ENCODE data around the gene BRICD5.

BRICD5 gene

GRCh38 chr16:2179107-2179501 lies 31.6 kb downstream of the BRICD5 start:
- DNase-seq = no peak

- peak; percentile 57 for DNase-seq
These were observed 32.1 kb downstream of the BRICD5 start for GRCh38 chr16:2178321-2179106.

GRCh38 chr16:2177561-2177960 lies 33.1 kb downstream of the BRICD5 start:
- DNase-seq = no peak

DNA sequence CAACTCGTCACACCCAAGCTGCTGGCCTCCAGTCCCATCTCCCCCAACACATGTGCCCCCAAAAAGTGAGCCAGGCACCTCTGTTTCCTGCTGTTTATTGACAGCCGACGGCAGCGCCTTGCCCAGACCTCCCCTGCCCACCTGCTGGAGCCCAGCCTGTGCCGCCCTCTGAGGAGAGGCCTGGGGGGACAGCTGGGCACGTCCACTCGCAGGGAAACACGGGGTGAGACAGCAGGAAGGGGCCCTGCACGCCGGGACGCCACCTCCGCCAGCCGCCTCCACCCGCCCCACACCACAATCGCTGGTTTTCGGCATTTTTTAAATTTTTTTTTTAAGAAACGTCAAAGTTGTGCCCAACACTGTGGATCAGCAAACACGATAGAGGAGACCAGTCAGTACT lies 33.6 kb downstream of the BRICD5 start:
- no peak for DNase-seq

GRCh38 chr16:2176047-2176446 lies 34.6 kb downstream of the BRICD5 start:
- DNase-seq = no peak

DNA sequence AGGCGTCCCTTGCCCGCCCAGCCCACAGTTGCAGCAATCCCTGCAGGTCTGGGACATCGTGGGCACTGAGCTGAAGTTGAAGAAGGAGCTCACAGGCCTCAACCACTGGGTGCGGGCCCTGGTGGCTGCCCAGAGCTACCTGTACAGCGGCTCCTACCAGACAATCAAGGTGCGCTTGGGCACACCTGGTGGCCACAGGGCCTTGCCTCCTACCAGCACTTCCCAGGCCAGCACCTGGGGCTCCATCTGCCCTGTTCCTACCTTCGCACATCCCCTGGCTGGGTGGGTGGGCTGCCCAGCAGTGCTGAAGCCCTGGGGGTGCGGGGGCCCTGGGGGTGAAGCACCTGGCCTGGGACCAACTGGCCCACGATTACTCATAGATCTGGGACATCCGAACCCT lies 35.2 kb downstream of the BRICD5 start:
- DNase-seq = no peak

DNA sequence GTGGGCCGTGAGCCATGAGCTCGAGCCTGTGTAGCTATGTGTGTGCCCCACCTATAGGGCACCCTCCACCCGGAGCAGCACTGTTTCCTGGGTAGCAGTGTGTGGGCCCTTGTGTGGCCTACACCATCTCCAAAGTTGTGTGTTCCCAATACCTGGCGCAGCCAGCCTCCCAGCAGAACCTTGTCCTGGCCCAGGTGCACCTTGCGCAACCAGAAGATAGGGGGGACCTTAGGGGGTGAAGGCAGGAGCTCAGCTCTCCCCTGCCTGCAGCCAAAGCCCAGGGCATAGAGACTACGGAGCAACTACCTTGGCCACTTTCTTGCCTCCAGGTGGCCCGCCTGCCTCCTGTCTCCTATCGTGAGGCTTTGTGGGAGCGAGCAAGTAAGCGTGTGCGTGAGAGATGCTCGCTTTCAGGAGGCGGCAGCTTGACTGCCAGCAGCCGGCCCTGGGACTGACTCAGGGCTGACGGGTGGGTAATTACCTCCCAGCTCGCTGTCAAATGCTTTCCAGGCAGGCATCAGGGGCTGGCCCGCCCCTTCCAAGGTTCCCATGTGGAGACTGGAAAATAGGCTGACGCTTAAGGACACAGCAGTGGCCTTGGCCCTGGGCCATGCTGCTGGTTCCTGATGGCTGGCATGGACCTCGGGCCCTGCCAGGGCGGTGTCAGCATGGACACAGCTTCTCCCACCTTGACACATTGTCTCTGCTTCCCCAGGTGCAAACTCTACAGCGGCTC lies 36.1 kb downstream of the BRICD5 start:
- DNase-seq = no peak

- no peak for DNase-seq
These were observed 36.7 kb downstream of the BRICD5 start for GRCh38 chr16:2173916-2174315.

- no peak for DNase-seq
These were observed 37.3 kb downstream of the BRICD5 start for GRCh38 chr16:2173366-2173765.

- no peak for DNase-seq
These were observed 37.9 kb downstream of the BRICD5 start for GRCh38 chr16:2172688-2173335.

DNA sequence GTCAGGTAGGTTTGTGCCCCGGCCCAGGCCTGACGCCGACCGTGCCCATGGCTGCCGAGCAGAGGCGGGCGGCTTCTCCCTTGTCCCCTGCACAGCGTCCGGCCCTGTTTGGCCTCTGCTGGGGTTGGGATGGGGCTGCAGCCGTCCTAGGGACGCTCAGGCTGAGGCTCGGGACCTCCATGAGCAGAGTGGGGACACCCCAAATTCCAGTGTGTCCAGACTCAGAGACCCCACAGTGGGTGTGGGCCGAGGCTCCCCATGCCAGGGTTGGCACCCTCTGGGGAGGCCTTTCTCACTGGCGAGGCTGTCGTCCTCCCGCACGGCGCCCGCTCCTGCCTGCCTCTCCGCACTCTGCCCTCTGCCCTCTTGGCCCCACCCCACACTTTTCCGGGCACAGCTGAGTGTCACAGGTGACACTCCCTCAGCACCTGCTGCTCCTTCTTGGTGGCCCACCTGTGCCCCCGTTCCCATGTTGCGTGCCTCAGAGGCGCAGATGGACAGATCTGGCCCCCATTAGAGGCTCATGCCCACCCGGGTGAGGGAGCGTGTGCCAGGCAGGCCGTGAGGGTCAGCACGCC lies 39.0 kb downstream of the BRICD5 start:
- no peak for DNase-seq

- no peak for DNase-seq
These were observed 39.9 kb downstream of the BRICD5 start for GRCh38 chr16:2170587-2171435.

DNA sequence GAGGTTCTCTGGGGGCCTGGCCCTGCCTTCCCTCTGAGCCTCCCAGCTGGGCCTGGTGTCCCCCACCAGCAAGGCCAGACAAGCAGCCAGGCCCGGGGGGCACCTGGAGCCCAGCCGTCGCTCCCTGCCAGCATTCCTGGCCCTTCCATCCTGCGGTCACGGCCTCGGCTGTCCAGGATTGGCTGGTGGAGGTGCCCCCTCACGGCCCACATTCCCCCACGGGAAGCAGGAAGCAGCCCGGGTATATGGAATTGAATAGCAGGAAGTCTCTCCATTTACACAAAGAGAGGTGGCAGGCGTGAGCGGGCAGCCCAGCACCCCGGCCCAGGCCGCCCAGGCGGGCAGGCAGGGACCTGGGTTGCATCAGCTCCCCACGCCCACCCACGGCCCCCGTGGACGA lies 40.6 kb downstream of the BRICD5 start:
- no peak for DNase-seq

DNA sequence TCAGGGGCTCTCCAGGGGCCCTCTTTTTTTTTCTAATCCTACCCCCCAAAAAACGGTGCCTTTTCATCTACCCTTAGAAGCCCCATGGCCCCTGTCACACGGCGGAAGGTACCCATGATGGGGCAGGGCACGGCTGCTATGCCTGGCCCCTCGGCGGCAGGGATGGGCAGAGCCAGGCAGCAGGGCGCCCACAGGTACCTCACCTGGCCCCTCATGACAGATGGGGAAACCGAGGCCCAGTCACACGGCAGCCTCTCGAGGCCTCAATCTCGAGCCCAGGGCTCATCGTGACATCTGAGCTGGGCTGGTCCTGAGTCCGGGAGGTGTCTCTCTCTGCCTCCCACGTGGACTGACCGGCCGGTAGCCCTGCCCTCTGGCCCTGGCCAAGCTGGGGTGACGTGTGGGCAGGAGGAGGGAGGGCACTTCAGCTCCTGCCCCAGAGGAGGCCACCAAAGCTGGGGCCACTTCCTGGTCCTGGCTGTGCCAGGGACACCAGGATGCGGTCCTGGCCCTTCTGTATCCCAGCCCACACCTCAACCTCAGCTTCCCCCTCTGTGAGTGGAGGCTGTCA lies 43.5 kb downstream of the BRICD5 start:
- DNase-seq = no peak

GRCh38 chr16:2166263-2167067 lies 44.2 kb downstream of the BRICD5 start:
- no peak for DNase-seq

DNA sequence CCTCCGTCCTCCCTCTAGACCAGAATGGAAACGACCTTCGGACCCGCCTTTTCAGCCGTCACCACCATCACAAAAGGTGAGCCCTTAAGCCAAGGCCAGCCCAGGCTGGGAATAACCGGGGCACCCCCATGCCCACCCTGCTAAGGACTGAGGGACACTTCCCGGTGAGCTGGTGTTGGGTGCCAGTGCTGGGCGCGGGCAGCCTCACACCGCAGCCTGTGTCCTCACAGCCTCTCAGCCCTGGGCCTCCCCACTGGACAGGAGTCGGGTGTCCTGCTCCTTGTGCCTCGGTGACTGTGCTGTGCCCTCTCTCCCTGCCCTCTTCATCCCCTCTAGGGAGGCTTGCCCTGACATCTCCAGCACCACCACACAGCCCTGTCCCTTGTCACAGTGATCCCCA lies 44.8 kb downstream of the BRICD5 start:
- no peak for DNase-seq

DNA sequence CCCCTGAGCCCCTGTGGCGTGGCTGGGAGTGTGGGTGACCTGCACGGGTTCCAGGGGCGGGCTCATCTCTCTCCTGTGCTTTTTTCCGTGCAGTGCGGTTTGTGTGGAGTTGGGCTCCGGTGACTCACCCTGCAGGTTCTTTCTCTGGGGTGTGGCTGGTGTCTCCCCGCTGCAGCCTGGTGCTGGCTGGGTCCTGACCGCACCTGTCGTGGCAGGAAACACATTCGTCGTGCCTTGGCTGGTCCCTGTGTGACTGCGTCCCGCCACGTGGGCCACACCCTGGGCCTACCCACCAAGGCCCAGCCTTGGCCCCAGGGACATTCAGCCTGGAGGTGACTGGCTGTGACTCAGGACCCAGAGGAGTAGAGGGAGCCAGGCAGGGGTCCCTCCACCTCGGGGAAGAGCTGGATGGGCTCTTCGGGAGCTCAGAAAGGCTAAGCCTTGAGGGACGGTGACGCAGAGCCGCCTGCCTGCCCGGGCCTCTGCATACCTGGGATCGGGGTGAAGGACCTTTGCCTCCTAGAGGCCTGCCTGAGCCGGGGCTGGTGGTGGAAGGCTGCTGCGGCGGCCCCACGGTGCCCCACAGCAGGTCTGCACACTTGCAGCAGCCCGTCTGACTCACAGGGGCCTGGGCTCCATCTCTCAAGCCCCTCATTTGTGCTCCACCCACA lies 47.3 kb downstream of the BRICD5 start:
- DNase-seq = peak; percentile 26

- no peak for DNase-seq
These were observed 48.0 kb downstream of the BRICD5 start for GRCh38 chr16:2162676-2163118.

DNA sequence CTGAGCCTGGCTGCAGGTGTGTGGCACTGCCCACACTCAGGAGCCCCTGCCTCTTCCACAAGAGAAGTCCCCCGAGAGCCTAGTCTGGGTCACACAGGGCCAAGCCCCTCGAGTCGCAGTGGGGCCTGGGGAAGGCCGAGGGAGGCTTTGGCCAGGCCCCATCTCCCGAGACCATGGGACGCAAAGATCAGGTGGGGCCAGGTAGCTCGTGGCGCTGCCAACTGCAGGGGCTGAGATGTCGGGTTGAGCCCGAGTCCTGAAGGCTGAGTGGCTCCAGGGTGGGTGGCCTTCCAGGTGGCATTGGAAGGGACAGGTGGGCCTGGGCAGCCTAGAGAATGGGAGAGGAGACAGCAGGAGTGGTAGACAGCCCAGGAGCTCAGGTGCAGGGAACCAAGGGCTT lies 48.8 kb downstream of the BRICD5 start:
- DNase-seq = no peak

DNA sequence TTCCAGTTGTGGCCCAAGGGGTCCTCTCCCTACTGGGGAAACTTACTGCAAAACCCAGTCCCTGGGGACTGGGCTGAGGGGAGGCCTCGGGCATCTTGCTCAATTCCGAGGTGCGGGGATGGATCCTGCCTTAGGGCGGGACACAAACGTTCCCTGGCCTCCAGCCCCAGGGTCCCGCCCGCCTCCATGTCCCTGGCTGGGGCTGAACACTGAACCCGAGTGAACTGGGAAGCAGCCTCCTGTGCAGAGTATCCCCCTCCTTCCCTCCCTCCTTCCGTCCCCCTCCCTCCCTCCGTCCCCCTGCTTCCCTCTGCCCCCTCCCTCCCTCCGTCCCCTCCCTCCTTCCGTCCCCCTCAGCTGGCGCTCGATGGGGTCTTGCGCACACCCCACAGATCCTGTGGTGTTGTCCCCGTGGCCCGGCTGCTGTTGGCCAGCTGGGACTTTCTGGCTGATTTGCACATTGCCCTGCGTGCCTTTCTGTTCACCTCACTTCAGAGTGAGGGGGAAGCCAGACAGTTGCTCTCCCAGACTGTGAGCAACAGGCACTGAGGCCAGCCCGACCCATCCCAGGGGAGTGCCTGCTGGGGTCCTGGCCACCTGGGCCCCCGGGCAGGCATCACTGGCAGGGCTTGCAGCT lies 49.6 kb downstream of the BRICD5 start:
- DNase-seq = no peak

Data from activated CD4-positive, alpha-beta T cell treated with anti-CD3 and anti-CD28 coated beads, Interleukin-10, Interleukin-2, amounts not matched to agents 100 ng/mL and 50 ng/mL, durations not matched to agents 16 hours and 8 hours (primary cell).